PFSK-1 (cell line): Measurements from ENCODE around the gene FIG4.

Experiments used
- FOXP2 ChIP-seq: optimal IDR thresholded peaks from 2 replicates; pipeline ENCODE3; 2011; ENCODE audit warnings: borderline replicate concordance, control low read depth, inconsistent platforms; ENCODE audit not compliant: insufficient read depth; ENCODE audit errors: extremely low read length, extremely low read depth
- POLR2AphosphoS5 ChIP-seq: IDR thresholded peaks from 2 replicates; pipeline ENCODE4 v1.6.1; 2012; ENCODE audit warnings: low read depth, mild to moderate bottlenecking, control low read depth, low read length, moderate library complexity
- REST ChIP-seq, 2 experiments: IDR thresholded peaks; 2 replicates each; pipeline versions ENCODE4 v1.6.1 to v1.8.0; 2011 to 2012; ENCODE audit warnings: low read depth in 2 of 2, low read length in 2 of 2, control low read depth in 1 of 2, inconsistent platforms in 1 of 2, mild to moderate bottlenecking in 1 of 2, moderate library complexity in 1 of 2; ENCODE audit not compliant: insufficient read depth in 1 of 2
- SIN3A ChIP-seq: IDR thresholded peaks from 2 replicates; pipeline ENCODE4 v1.6.1; 2012; ENCODE audit warnings: mild to moderate bottlenecking, low read length, moderate library complexity, borderline replicate concordance; ENCODE audit not compliant: insufficient read depth
- TAF1 ChIP-seq: IDR thresholded peaks from 2 replicates; pipeline ENCODE4 v1.6.1; 2012; ENCODE audit warnings: low read length, control low read depth, borderline replicate concordance; ENCODE audit not compliant: insufficient read depth

Gene FIG4

DNA sequence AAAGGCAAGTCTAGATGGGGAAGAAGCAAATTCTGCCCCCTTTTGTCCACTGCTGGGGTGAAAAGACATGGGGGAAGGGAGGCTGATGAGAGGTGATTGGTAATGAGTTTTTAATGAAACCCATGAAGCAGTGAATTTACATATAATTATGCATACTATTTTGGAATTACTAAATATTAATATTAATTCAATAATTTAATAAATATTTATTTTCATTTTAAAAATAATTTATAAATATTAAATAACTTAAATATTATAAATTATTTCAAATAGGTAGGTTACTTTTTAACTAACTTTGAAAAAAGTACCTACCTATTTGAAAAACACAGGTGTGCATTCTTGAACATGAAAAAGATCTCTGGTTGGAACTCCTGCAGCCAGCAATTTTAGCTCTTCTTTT, 148.9 kb downstream of the FIG4 start:
- TF ChIP-seq TAF1 (no peak), POLR2AphosphoS5 (no peak), FOXP2 (no peak), REST (IDR thresholded peaks at IDR 0.05; ENCODE audit: insufficient read depth in 1 of 2, low read depth in 2 of 2, low read length in 2 of 2) (no peak), SIN3A (no peak)

GRCh38 chr6:109840796-109841195, 149.7 kb downstream of the FIG4 start:
- TF ChIP-seq POLR2AphosphoS5: no peak

- TF ChIP-seq TAF1 (no peak), REST (IDR thresholded peaks at IDR 0.05; ENCODE audit: insufficient read depth in 1 of 2, low read depth in 2 of 2, low read length in 2 of 2) (no peak), POLR2AphosphoS5 (no peak), SIN3A (no peak), FOXP2 (no peak)
Observed at GRCh38 chr6:109841869-109842268, 150.8 kb downstream of the FIG4 start.

GRCh38 chr6:109852713-109853112, 161.6 kb downstream of the FIG4 start:
- TF ChIP-seq FOXP2: no peak
- no peak for TF ChIP-seq SIN3A
- TF ChIP-seq POLR2AphosphoS5: no peak
- no peak for TF ChIP-seq TAF1
- no peak for TF ChIP-seq REST (IDR thresholded peaks at IDR 0.05; ENCODE audit: insufficient read depth in 1 of 2, low read depth in 2 of 2, low read length in 2 of 2)

DNA sequence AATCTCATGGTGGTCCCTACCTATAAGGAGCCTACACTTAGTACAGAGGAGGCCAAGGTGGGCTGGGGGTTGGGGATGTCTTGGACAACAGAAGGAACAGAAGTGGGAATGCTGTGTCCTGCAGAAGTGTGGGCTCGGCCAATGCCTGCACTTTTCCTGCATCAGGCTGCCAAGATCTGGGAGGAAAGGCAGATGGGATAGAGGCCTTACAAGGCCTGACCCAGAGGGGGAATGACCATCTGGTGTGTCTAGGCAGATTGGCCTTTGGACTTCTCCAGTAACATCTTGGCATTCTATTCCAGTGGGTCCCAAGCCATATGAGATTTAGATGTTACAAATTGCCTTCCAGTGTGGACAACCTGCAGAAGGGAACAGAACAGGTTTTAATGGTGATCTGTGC, 162.3 kb downstream of the FIG4 start:
- TF ChIP-seq TAF1 (no peak), REST (IDR thresholded peaks at IDR 0.05; ENCODE audit: insufficient read depth in 1 of 2, low read depth in 2 of 2, low read length in 2 of 2) (no peak), SIN3A (no peak), FOXP2 (no peak), POLR2AphosphoS5 (no peak)
